Nephron (organoid): ENCODE measurements around the gene KIF3C.

ENCODE experiments used
- H3K27ac Mint-ChIP-seq, 3 experiments: 2 replicates each; pipeline ENCODE4 v1.8.0; 2020; ENCODE audit warnings: mixed read lengths in 3 of 3, mild to moderate bottlenecking in 2 of 3, moderate library complexity in 1 of 3
- H3K27me3 Mint-ChIP-seq: 2 replicates; pipeline ENCODE4 v1.8.0; 2021; ENCODE audit warnings: low read depth, mild to moderate bottlenecking, moderate library complexity, mixed read lengths
- H3K36me3 Mint-ChIP-seq: 2 replicates; pipeline ENCODE4 v1.8.0; 2020; ENCODE audit warnings: low read depth, mixed read lengths
- H3K4me1 Mint-ChIP-seq: 2 replicates; pipeline ENCODE4 v1.8.0; 2020; ENCODE audit warnings: mixed read lengths
- H3K4me3 Mint-ChIP-seq, 3 experiments: 2 replicates each; pipeline ENCODE4 v1.8.0; 2020; ENCODE audit warnings: mild to moderate bottlenecking in 3 of 3, mixed read lengths in 3 of 3, moderate library complexity in 2 of 3
- H3K9me3 Mint-ChIP-seq: 2 replicates; pipeline ENCODE4 v1.8.0; 2020; ENCODE audit warnings: mixed read lengths
- CTCF ChIP-seq, 3 experiments: fragments of 200-600 bp; sonication (generic); IDR thresholded peaks; one replicate each; pipeline ENCODE4 v1.5.0; 2021; ENCODE audit warnings: antibody characterized with exemption in 3 of 3; ENCODE audit not compliant: unreplicated experiment in 3 of 3

Gene KIF3C

GRCh38 chr2:25941042-25941441 is 41.3 kb downstream of the KIF3C start:
- H3K9me3 Mint-ChIP-seq: no peaks in the 10 kb centered on the region
- no peak for TF ChIP-seq CTCF (IDR thresholded peaks at IDR 0.05; ENCODE audit: unreplicated experiment in 3 of 3)
- H3K4me3 Mint-ChIP-seq: no peak overlapping the region
- H3K27me3 Mint-ChIP-seq: no peaks in the 10 kb centered on the region
- no peaks in the 10 kb centered on the region for H3K4me1 Mint-ChIP-seq
- H3K36me3 Mint-ChIP-seq: peaks cover 27% of the 10 kb centered on the region
- H3K27ac Mint-ChIP-seq: no peak overlapping the region

GRCh38 chr2:25939257-25939668 is 43.0 kb downstream of the KIF3C start:
- no peak overlapping the region for H3K4me3 Mint-ChIP-seq
- H3K4me1 Mint-ChIP-seq: no peaks in the 10 kb centered on the region
- no peaks in the 10 kb centered on the region for H3K9me3 Mint-ChIP-seq
- H3K36me3 Mint-ChIP-seq: peaks cover 27% of the 10 kb centered on the region
- H3K27me3 Mint-ChIP-seq: no peaks in the 10 kb centered on the region
- TF ChIP-seq CTCF (IDR thresholded peaks at IDR 0.05; ENCODE audit: unreplicated experiment in 3 of 3): no peak
- H3K27ac Mint-ChIP-seq: peak overlapping the region in 2 of 3 experiments; percentile 26 to 91

- no peaks in the 10 kb centered on the region for H3K27me3 Mint-ChIP-seq
These were observed 44.0 kb downstream of the KIF3C start for GRCh38 chr2:25938345-25938744.

GRCh38 chr2:25936889-25937545 is 45.3 kb downstream of the KIF3C start:
- Mint-ChIP-seq H3K4me1 (no peaks in the 10 kb centered on the region), H3K27me3 (no peaks in the 10 kb centered on the region), H3K9me3 (no peaks in the 10 kb centered on the region), H3K4me3 (no peak overlapping the region), H3K36me3 (peaks cover 28% of the 10 kb centered on the region), H3K27ac (no peak overlapping the region)
- TF ChIP-seq CTCF (IDR thresholded peaks at IDR 0.05; ENCODE audit: unreplicated experiment in 3 of 3): no peak

More at GRCh38 chr2:25938345-25938744, 44.0 kb downstream of the KIF3C start:
- Mint-ChIP-seq H3K36me3 (peaks cover 34% of the 10 kb centered on the region), H3K27ac (no peak overlapping the region), H3K9me3 (no peaks in the 10 kb centered on the region), H3K4me1 (no peaks in the 10 kb centered on the region), H3K4me3 (no peak overlapping the region)
- no peak for TF ChIP-seq CTCF (IDR thresholded peaks at IDR 0.05; ENCODE audit: unreplicated experiment in 3 of 3)

GRCh38 chr2:25933622-25934021 is 48.7 kb downstream of the KIF3C start:
- Mint-ChIP-seq H3K4me1 (no peaks in the 10 kb centered on the region), H3K4me3 (no peak overlapping the region), H3K27me3 (no peaks in the 10 kb centered on the region), H3K9me3 (no peaks in the 10 kb centered on the region), H3K36me3 (peaks cover 23% of the 10 kb centered on the region), H3K27ac (no peak overlapping the region)
- TF ChIP-seq CTCF (IDR thresholded peaks at IDR 0.05; ENCODE audit: unreplicated experiment in 3 of 3): no peak

GRCh38 chr2:25929789-25930473 is 52.4 kb downstream of the KIF3C start:
- Mint-ChIP-seq H3K27me3 (no peaks in the 10 kb centered on the region), H3K27ac (no peak overlapping the region), H3K4me1 (no peaks in the 10 kb centered on the region), H3K36me3 (peaks cover 42% of the 10 kb centered on the region), H3K9me3 (no peaks in the 10 kb centered on the region), H3K4me3 (no peak overlapping the region)
- no peak for TF ChIP-seq CTCF (IDR thresholded peaks at IDR 0.05; ENCODE audit: unreplicated experiment in 3 of 3)
